Aorta (tissue), 5 donors: ENCODE results near the gene GASK1A. TPM values are rescaled to one million over a fixed set of nuclear protein-coding genes. Genes with fewer than 3 reads are reported as not detected.

Experiments used
- ATAC-seq: fragments of 200-7000 bp; cut with Tn5 transposase; one replicate; pipeline ENCODE4 v1.9.1; 2022; ENCODE audit warnings: moderate library complexity; ENCODE audit not compliant: low FRiP score
- DNase-seq, 2 donors: peaks; one replicate each; pipeline ENCODE4 v3.0.0-alpha.2; 2020
- H3K27ac ChIP-seq, 2 donors: one replicate each; pipeline ENCODE4 v1.5.1; 2013; ENCODE audit warnings: low read length in 2 of 2, mild to moderate bottlenecking in 2 of 2, moderate library complexity in 2 of 2, control low read depth in 1 of 2, inconsistent platforms in 1 of 2, low read depth in 1 of 2
- H3K27me3 ChIP-seq, 2 donors: one replicate each; pipeline ENCODE4 v1.6.1; 2013; ENCODE audit warnings: control low read depth in 1 of 2, low read length in 1 of 2, mild to moderate bottlenecking in 1 of 2, moderate library complexity in 1 of 2; ENCODE audit not compliant: insufficient read depth in 2 of 2, control insufficient read depth in 1 of 2
- H3K36me3 ChIP-seq, 2 donors: one replicate each; pipeline ENCODE4 v1.6.1; 2013; ENCODE audit warnings: control low read depth in 1 of 2, low read length in 1 of 2, mild to moderate bottlenecking in 1 of 2; ENCODE audit not compliant: insufficient read depth in 2 of 2, control insufficient read depth in 1 of 2
- H3K4me1 ChIP-seq, 2 donors: one replicate each; pipeline ENCODE4 v1.6.1; 2013; ENCODE audit warnings: low read length in 2 of 2, control low read depth in 1 of 2, mild to moderate bottlenecking in 1 of 2, moderate library complexity in 1 of 2; ENCODE audit not compliant: insufficient read depth in 2 of 2, control insufficient read depth in 1 of 2
- H3K4me3 ChIP-seq, 2 donors: one replicate each; pipeline ENCODE4 v1.5.1; 2013; ENCODE audit warnings: low read length in 2 of 2, control low read depth in 1 of 2, mild to moderate bottlenecking in 1 of 2
- H3K9me3 ChIP-seq: one replicate; pipeline ENCODE4 v1.6.1; 2013; ENCODE audit warnings: mild to moderate bottlenecking, low read length; ENCODE audit not compliant: control insufficient read depth
- WGBS, 2 donors: extraction: QIAGEN DNeasy Blood & Tissue Kit; methylation state at CpG; one replicate each; pipeline ENCODE4 v1.1.7; 2013; 5-methylcytosine and 5-hydroxymethylcytosine counted together
- intact Hi-C, 2 donors: fragments of 100-400 bp; cut with DNase I; formaldehyde crosslinking; loops; one replicate each; pipeline versions ENCODE4 v1.14.2 to v1.15.0; 2022
- polyA plus RNA-seq, 2 donors: library from polyadenylated mRNA; stranded (reverse); fragments of 200-250 nt; gene quantifications; one replicate each; pipeline ENCODE4 v1.2.3, GENCODE V29; 2013
- total RNA-seq, 2 donors: library from RNA; stranded (reverse); fragmentation: NEBNext Ultra II Directional; extraction: Animal tissue kit (Norgen Biotek cat#: 25700); gene quantifications; one replicate each; pipeline ENCODE4 v1.2.1, GENCODE V29; 2021
- donor health status: healthy with polysubstance abuse.
- donor health status: Bipolar disorder and iron deficiency.
- donor health status: DM: no; HTN: no; CAD: no.
- donor health status: DM: no; HTN: no; CAD: no.
- donor health status: DM: yes; HTN: yes; CAD: no.

Gene GASK1A
- total and polyA plus RNA-seq, 4 donors = 0.38 to 33.7 (median 8.0) TPM

GRCh38 chr3:43013256-43013655 is 34.1 kb downstream of the GASK1A start:
- no peaks in the 10 kb centered on the region for H3K27me3 ChIP-seq
- no peak overlapping the region for H3K4me3 ChIP-seq
- no peaks in the 10 kb centered on the region for H3K9me3 ChIP-seq
- H3K36me3 ChIP-seq = no peaks in the 10 kb centered on the region
- no peak for DNase-seq
- H3K4me1 ChIP-seq = no peaks in the 10 kb centered on the region
- 89 to 93% methylated on average over 2 of the region's 2 CpGs for WGBS, 2 donors
- intact Hi-C loops = no loop called here
- H3K27ac ChIP-seq = no peak overlapping the region
- ATAC-seq = no peak

GRCh38 chr3:43013743-43014155 is 34.6 kb downstream of the GASK1A start:
- WGBS, 2 donors = 92 to 100% methylated on average over 2 of the region's 2 CpGs
- H3K36me3 ChIP-seq = no peaks in the 10 kb centered on the region
- intact Hi-C loops = no loop called here
- no peak overlapping the region for H3K27ac ChIP-seq
- no peaks in the 10 kb centered on the region for H3K27me3 ChIP-seq
- DNase-seq (no peak), ATAC-seq (no peak)
- no peaks in the 10 kb centered on the region for H3K4me1 ChIP-seq
- no peaks in the 10 kb centered on the region for H3K9me3 ChIP-seq
- H3K4me3 ChIP-seq = no peak overlapping the region

GRCh38 chr3:43014241-43014640 is 35.1 kb downstream of the GASK1A start:
- DNase-seq (no peak), ATAC-seq (no peak)
- H3K27ac ChIP-seq = no peak overlapping the region
- WGBS, 2 donors = 89 to 92% methylated on average over 3 of the region's 3 CpGs
- H3K36me3 ChIP-seq = no peaks in the 10 kb centered on the region
- no peaks in the 10 kb centered on the region for H3K4me1 ChIP-seq
- no peak overlapping the region for H3K4me3 ChIP-seq
- intact Hi-C loops = no loop called here
- no peaks in the 10 kb centered on the region for H3K9me3 ChIP-seq
- no peaks in the 10 kb centered on the region for H3K27me3 ChIP-seq

GRCh38 chr3:43014956-43015355 is 35.8 kb downstream of the GASK1A start:
- Histone ChIP-seq H3K27ac (no peak overlapping the region), H3K27me3 (no peaks in the 10 kb centered on the region), H3K4me3 (no peak overlapping the region), H3K36me3 (no peaks in the 10 kb centered on the region), H3K9me3 (no peaks in the 10 kb centered on the region), H3K4me1 (no peaks in the 10 kb centered on the region)
- DNase-seq (no peak), ATAC-seq (no peak)
- WGBS, 2 donors = 94 to 95% methylated on average over 1 of the region's 1 CpG
- intact Hi-C loops = no loop called here

- WGBS, 2 donors = 94 to 100% methylated on average over 1 of the region's 1 CpG
- Histone ChIP-seq H3K4me3 (no peak overlapping the region), H3K27me3 (no peaks in the 10 kb centered on the region), H3K36me3 (no peaks in the 10 kb centered on the region), H3K27ac (no peak overlapping the region), H3K9me3 (no peaks in the 10 kb centered on the region), H3K4me1 (no peaks in the 10 kb centered on the region)
- intact Hi-C loops = no loop called here
- no peak for ATAC-seq
- DNase-seq = no peak
These were observed 36.5 kb downstream of the GASK1A start for GRCh38 chr3:43015572-43015971.

- 82 to 84% methylated on average over 5 of the region's 5 CpGs for WGBS, 2 donors
- H3K36me3 ChIP-seq = no peaks in the 10 kb centered on the region
- intact Hi-C loops = no loop called here
- DNase-seq = no peak
- H3K4me1 ChIP-seq = no peaks in the 10 kb centered on the region
- no peak for ATAC-seq
- no peak overlapping the region for H3K4me3 ChIP-seq
- no peak overlapping the region for H3K27ac ChIP-seq
- H3K9me3 ChIP-seq = no peaks in the 10 kb centered on the region
- no peaks in the 10 kb centered on the region for H3K27me3 ChIP-seq
These were observed 37.1 kb downstream of the GASK1A start for GRCh38 chr3:43015991-43016865.

GRCh38 chr3:43017004-43017403 is 37.9 kb downstream of the GASK1A start:
- H3K9me3 ChIP-seq = no peaks in the 10 kb centered on the region
- intact Hi-C loops = no loop called here
- H3K4me3 ChIP-seq = no peak overlapping the region
- DNase-seq (no peak), ATAC-seq (no peak)
- H3K36me3 ChIP-seq = no peaks in the 10 kb centered on the region
- whole genome bisulfite sequencing, 2 donors = 100% methylated on average over 1 of the region's 1 CpG
- H3K27ac ChIP-seq = no peak overlapping the region
- no peaks in the 10 kb centered on the region for H3K27me3 ChIP-seq
- no peaks in the 10 kb centered on the region for H3K4me1 ChIP-seq

- no peaks in the 10 kb centered on the region for H3K27me3 ChIP-seq
- no peaks in the 10 kb centered on the region for H3K4me1 ChIP-seq
- 95 to 96% methylated on average over 9 of the region's 9 CpGs for WGBS, 2 donors
- no peaks in the 10 kb centered on the region for H3K36me3 ChIP-seq
- intact Hi-C loops = no loop called here
- no peak for DNase-seq
- no peak overlapping the region for H3K4me3 ChIP-seq
- no peak overlapping the region for H3K27ac ChIP-seq
- ATAC-seq = no peak
- no peaks in the 10 kb centered on the region for H3K9me3 ChIP-seq
These were observed 38.6 kb downstream of the GASK1A start for GRCh38 chr3:43017593-43018195.

GRCh38 chr3:43018246-43018645 is 39.1 kb downstream of the GASK1A start:
- 98% methylated on average over 2 of the region's 2 CpGs for WGBS, 2 donors
- H3K27ac ChIP-seq = no peak overlapping the region

More at GRCh38 chr3:43018246-43018645, 39.1 kb downstream of the GASK1A start:
- Histone ChIP-seq H3K27me3 (no peaks in the 10 kb centered on the region), H3K4me3 (no peak overlapping the region), H3K36me3 (no peaks in the 10 kb centered on the region), H3K9me3 (no peaks in the 10 kb centered on the region), H3K4me1 (no peaks in the 10 kb centered on the region)
- DNase-seq = no peak
- ATAC-seq = no peak
- intact Hi-C loops = no loop called here
